HL-60/S4 (cell line): ENCODE measurements around the gene MUC5AC.
"Not testable (repeated sequence)": the region's sequence is repeated elsewhere in the genome, so short reads cannot be mapped to it uniquely, and the experiment has no call there.

Experiments used
- in situ Hi-C: fragments of 300-500 bp; cut with MboI; formaldehyde crosslinking; loops from 2 replicates; pipeline ENCODE4 v1.14.3; 2022; ENCODE audit warnings: low sequenced_read_pairs

The MUC5AC gene

GRCh38 chr11:1203505-1204271 lies 45.9 kb downstream of the MUC5AC start:
- in situ Hi-C loops, result no loop called here

- in situ Hi-C loops, result no loop called here
Observed at GRCh38 chr11:1204381-1205101, 46.8 kb downstream of the MUC5AC start.

- in situ Hi-C loops, result no loop called here
Observed at GRCh38 chr11:1205121-1205986, 47.6 kb downstream of the MUC5AC start.

GRCh38 chr11:1205987-1206331 lies 48.2 kb downstream of the MUC5AC start:
- in situ Hi-C loops, result no loop called here

GRCh38 chr11:1206391-1207271 lies 48.9 kb downstream of the MUC5AC start:
- in situ Hi-C loops, result no loop called here

- in situ Hi-C loops, result no loop called here
Observed at GRCh38 chr11:1207401-1208143, 49.8 kb downstream of the MUC5AC start.

- in situ Hi-C loops, result no loop called here
Observed at GRCh38 chr11:1208144-1208393, 50.3 kb downstream of the MUC5AC start.

GRCh38 chr11:1208394-1209261 lies 50.9 kb downstream of the MUC5AC start:
- in situ Hi-C loops, result no loop called here

GRCh38 chr11:1209371-1210057 lies 51.8 kb downstream of the MUC5AC start:
- in situ Hi-C loops, result no loop called here

GRCh38 chr11:1211838-1212237 lies 54.1 kb downstream of the MUC5AC start:
- in situ Hi-C loops, result no loop called here

GRCh38 chr11:1215826-1216225 lies 58.1 kb downstream of the MUC5AC start:
- in situ Hi-C loops, result not testable (repeated sequence)

GRCh38 chr11:1217151-1217550 lies 59.4 kb downstream of the MUC5AC start:
- in situ Hi-C loops, result no loop called here

GRCh38 chr11:1218256-1218787 lies 60.6 kb downstream of the MUC5AC start:
- in situ Hi-C loops, result no loop called here

GRCh38 chr11:1218788-1219445 lies 61.2 kb downstream of the MUC5AC start:
- in situ Hi-C loops, result no loop called here

- in situ Hi-C loops, result no loop called here
Observed at GRCh38 chr11:1219446-1219833, 61.7 kb downstream of the MUC5AC start.

GRCh38 chr11:1219834-1220815 lies 62.4 kb downstream of the MUC5AC start:
- in situ Hi-C loops, result no loop called here
